ENCODE data around the gene IGF1R. TPM values are rescaled to one million over a fixed set of nuclear protein-coding genes. Genes with fewer than 3 reads are reported as not detected.

IGF1R gene
- total RNA-seq, 4 donors from 2014 or later = 59.6 to 172 (median 88.5) TPM

- no peak for DNase-seq (ENCODE audit: low spot score in 2 of 2)
- intact Hi-C loops (cut with DNase I; ENCODE audit: low total_unique reads) = no loop called here
- TF ChIP-seq CTCF (IDR thresholded peaks at IDR 0.05) (no peak), POLR2A (IDR thresholded peaks at IDR 0.05) (no peak)
- no peak overlapping the region for H3K4me3 ChIP-seq (ENCODE audit: low read depth, poor library complexity, severe bottlenecking)
- 53 to 61% methylated on average over 5 of the region's 5 CpGs for WGBS, 2 donors
Observed at GRCh38 chr15:98900356-98900755, 252.0 kb downstream of the IGF1R start.

- TF ChIP-seq POLR2A (IDR thresholded peaks at IDR 0.05) (no peak), CTCF (IDR thresholded peaks at IDR 0.05) (no peak)
- 50 to 57% methylated on average over 10 of the region's 10 CpGs for WGBS, 2 donors
- intact Hi-C loops (cut with DNase I; ENCODE audit: low total_unique reads) = no loop called here
- no peak overlapping the region for H3K4me3 ChIP-seq (ENCODE audit: low read depth, poor library complexity, severe bottlenecking)
- no peak for DNase-seq (ENCODE audit: low spot score in 2 of 2)
Observed at GRCh38 chr15:98901434-98902072, 253.2 kb downstream of the IGF1R start.

- no peak overlapping the region for H3K4me3 ChIP-seq (ENCODE audit: low read depth, poor library complexity, severe bottlenecking)
- TF ChIP-seq POLR2A (IDR thresholded peaks at IDR 0.05) (no peak), CTCF (IDR thresholded peaks at IDR 0.05) (no peak)
- DNase-seq (ENCODE audit: low spot score in 2 of 2) = no peak
- intact Hi-C loops (cut with DNase I; ENCODE audit: low total_unique reads) = no loop called here
- WGBS, 2 donors = 94 to 97% methylated on average over 4 of the region's 4 CpGs
Observed at GRCh38 chr15:98902931-98903330, 254.6 kb downstream of the IGF1R start.

GRCh38 chr15:98903377-98904018, 255.2 kb downstream of the IGF1R start:
- WGBS, 2 donors = 43 to 47% methylated on average over 9 of the region's 9 CpGs
- H3K4me3 ChIP-seq (ENCODE audit: low read depth, poor library complexity, severe bottlenecking) = no peak overlapping the region
- intact Hi-C loops (cut with DNase I; ENCODE audit: low total_unique reads) = no loop called here
- no peak for DNase-seq (ENCODE audit: low spot score in 2 of 2)
- TF ChIP-seq POLR2A (IDR thresholded peaks at IDR 0.05) (no peak), CTCF (IDR thresholded peaks at IDR 0.05) (no peak)

GRCh38 chr15:98904544-98904943, 256.2 kb downstream of the IGF1R start:
- intact Hi-C loops (cut with DNase I; ENCODE audit: low total_unique reads) = no loop called here
- 32% methylated on average over 4 of the region's 4 CpGs for WGBS, 2 donors
- DNase-seq (ENCODE audit: low spot score in 2 of 2) = no peak
- no peak for TF ChIP-seq CTCF (IDR thresholded peaks at IDR 0.05)
- TF ChIP-seq POLR2A (IDR thresholded peaks at IDR 0.05) = no peak
- no peak overlapping the region for H3K4me3 ChIP-seq (ENCODE audit: low read depth, poor library complexity, severe bottlenecking)
